Loucy (cell line): ENCODE results near the gene GNAI3.

Source experiments
- H2AFZ ChIP-seq: fragments of 200-600 bp; sonication (generic); 2 replicates; pipeline ENCODE4 v1.6.0; 2016; ENCODE audit warnings: antibody characterized with exemption, mild to moderate bottlenecking, low read length, moderate library complexity
- H3F3A ChIP-seq: fragments of 200-600 bp; 2 replicates; pipeline ENCODE4 v1.6.0; 2016; ENCODE audit warnings: antibody characterized with exemption, low read depth, mild to moderate bottlenecking
- H3K27me3 ChIP-seq: fragments of 200-600 bp; sonication (generic); 2 replicates; pipeline ENCODE4 v1.6.1; 2014; ENCODE audit warnings: low read length, mild to moderate bottlenecking; ENCODE audit not compliant: insufficient read depth, poor library complexity, severe bottlenecking
- H3K36me3 ChIP-seq: fragments of 200-600 bp; sonication (generic); 2 replicates; pipeline ENCODE4 v1.6.1; 2016; ENCODE audit warnings: low read length; ENCODE audit not compliant: insufficient read depth
- H3K4me1 ChIP-seq: fragments of 200-600 bp; sonication (generic); 2 replicates; pipeline ENCODE4 v1.5.1; 2014; ENCODE audit warnings: low read length, mild to moderate bottlenecking; ENCODE audit not compliant: insufficient read depth, poor library complexity, severe bottlenecking
- H3K4me2 ChIP-seq: fragments of 200-600 bp; sonication (generic); 2 replicates; pipeline ENCODE4 v1.6.0; 2014; ENCODE audit warnings: antibody characterized with exemption, low read length, low read depth, mild to moderate bottlenecking; ENCODE audit not compliant: poor library complexity, severe bottlenecking
- H3K4me3 ChIP-seq: fragments of 200-600 bp; sonication (generic); 2 replicates; pipeline ENCODE4 v1.5.1; 2014; ENCODE audit warnings: low read length, mild to moderate bottlenecking, mixed read lengths; ENCODE audit not compliant: poor library complexity, severe bottlenecking
- H3K79me2 ChIP-seq: fragments of 200-600 bp; sonication (generic); 2 replicates; pipeline ENCODE4 v1.6.1; 2014; ENCODE audit warnings: low read length; ENCODE audit not compliant: insufficient read depth
- H3K9ac ChIP-seq: fragments of 200-600 bp; sonication (generic); 2 replicates; pipeline ENCODE4 v1.6.0; 2014; ENCODE audit warnings: mild to moderate bottlenecking, low read depth, low read length, moderate library complexity; ENCODE audit not compliant: poor library complexity, severe bottlenecking
- H3K9me2 ChIP-seq: fragments of 200-600 bp; sonication (generic); replicated peaks from 2 replicates; pipeline ENCODE4 v1.6.1; 2016; ENCODE audit warnings: low read depth, low read length, mixed read lengths
- H3K9me3 ChIP-seq: fragments of 200-600 bp; sonication (generic); 2 replicates; pipeline ENCODE4 v1.6.1; 2014; ENCODE audit warnings: mild to moderate bottlenecking, antibody characterized with exemption, low read length, low read depth; ENCODE audit not compliant: insufficient read depth
- H4K20me1 ChIP-seq: fragments of 200-600 bp; sonication (generic); 2 replicates; pipeline ENCODE4 v1.6.0; 2014; ENCODE audit warnings: antibody characterized with exemption, low read length, mild to moderate bottlenecking; ENCODE audit not compliant: insufficient read depth, poor library complexity, severe bottlenecking
- CTCF ChIP-seq: fragments of 200-600 bp; sonication (generic); conservative IDR thresholded peaks from 2 replicates; pipeline ENCODE4 v1.5.1; 2014; ENCODE audit warnings: mild to moderate bottlenecking, antibody characterized with exemption, low read length
- EZH2phosphoT487 ChIP-seq: fragments of 200-600 bp; IDR thresholded peaks from 2 replicates; pipeline ENCODE4 v1.6.1; 2018; ENCODE audit warnings: antibody characterized with exemption, mild to moderate bottlenecking, moderate library complexity, borderline replicate concordance

The GNAI3 gene

DNA sequence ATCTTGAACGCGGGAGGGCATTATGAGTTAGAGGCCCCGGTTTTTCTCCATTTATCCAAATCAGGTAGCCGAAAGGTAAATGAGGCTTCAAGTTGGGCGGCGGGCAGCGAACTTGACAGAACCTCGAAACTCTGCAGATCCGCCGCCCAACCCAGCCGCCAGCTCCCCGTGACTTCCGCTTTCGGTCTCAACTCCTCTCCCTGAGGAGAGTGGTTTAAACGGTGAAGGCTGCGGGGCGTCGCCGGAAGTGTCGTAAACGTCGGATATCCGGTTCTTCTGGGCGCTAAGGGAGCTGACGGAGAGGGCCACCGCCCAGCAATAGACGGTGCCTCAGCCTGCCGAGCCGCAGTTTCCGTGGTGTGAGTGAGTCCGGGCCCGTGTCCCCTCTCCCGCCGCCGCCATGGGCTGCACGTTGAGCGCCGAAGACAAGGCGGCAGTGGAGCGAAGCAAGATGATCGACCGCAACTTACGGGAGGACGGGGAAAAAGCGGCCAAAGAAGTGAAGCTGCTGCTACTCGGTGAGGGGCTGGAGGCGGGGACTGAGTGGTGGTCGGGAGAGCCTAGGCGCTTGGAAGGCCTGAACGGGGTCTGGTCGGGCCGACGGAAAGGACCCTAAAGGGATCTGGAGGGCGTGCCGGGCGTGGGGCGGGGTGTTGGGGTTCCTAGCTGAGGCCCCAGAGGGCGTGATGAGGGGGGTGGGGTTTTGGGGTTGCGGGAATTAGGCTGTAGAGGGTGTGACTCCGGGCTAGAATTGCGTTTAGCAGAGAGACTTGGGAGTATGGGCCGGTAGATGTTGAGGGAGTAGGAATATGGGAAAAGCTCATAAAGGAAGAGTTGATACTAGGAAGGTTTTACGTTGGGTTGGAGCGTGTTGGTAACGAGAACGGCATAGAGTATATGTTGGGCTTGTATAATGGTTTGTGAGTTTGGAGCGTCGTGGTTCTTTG is at the start of gene GNAI3:
TSS of gene GNAI3 (plus strand) at position 295 of the 947 bp plus-strand sequence. CDS start at position 401, 106 bp downstream.
- H3K36me3 ChIP-seq: no peaks in the 10 kb centered on the region
- no peaks in the 10 kb centered on the region for H3K9me2 ChIP-seq
- H3K27me3 ChIP-seq: no peaks in the 10 kb centered on the region
- H3K9me3 ChIP-seq: no peaks in the 10 kb centered on the region
- peak within 1 kb of the TSS; percentile 94 for H3K4me3 ChIP-seq
- peak within 1 kb of the TSS; percentile 90 for H3K9ac ChIP-seq
- peak within 1 kb of the TSS; percentile 92 for H3K4me2 ChIP-seq
- H4K20me1 ChIP-seq: peaks cover 42% of the 10 kb centered on the region
- TF ChIP-seq CTCF (0 out of 2 replicates have a peak, but pooled peaks have one; percentile 8), EZH2phosphoT487 (no peak)
- H2AFZ ChIP-seq: peak within 1 kb of the TSS; percentile 88
- H3K4me1 ChIP-seq: peaks cover 48% of the 10 kb centered on the region
- H3F3A ChIP-seq: no peaks in the 10 kb centered on the region
- peaks cover 68% of the 10 kb centered on the region for H3K79me2 ChIP-seq

GRCh38 chr1:109499081-109499480 is 49.3 kb upstream of the GNAI3 start:
- H2AFZ ChIP-seq: no peak overlapping the region
- peaks cover 34% of the 10 kb centered on the region for H3K79me2 ChIP-seq
- H3K4me1 ChIP-seq: peaks cover 46% of the 10 kb centered on the region
- H3K36me3 ChIP-seq: peaks cover 6% of the 10 kb centered on the region; the same call in 1 of the 2 replicates
- H3F3A ChIP-seq: no peaks in the 10 kb centered on the region
- H3K9me3 ChIP-seq: no peaks in the 10 kb centered on the region
- H3K27me3 ChIP-seq: no peaks in the 10 kb centered on the region
- no peak for TF ChIP-seq CTCF
- no peak overlapping the region for H3K4me2 ChIP-seq
- H3K9me2 ChIP-seq: no peaks in the 10 kb centered on the region
- no peak overlapping the region for H3K4me3 ChIP-seq
- no peak overlapping the region for H3K9ac ChIP-seq
- H4K20me1 ChIP-seq: peaks cover 7% of the 10 kb centered on the region

DNA sequence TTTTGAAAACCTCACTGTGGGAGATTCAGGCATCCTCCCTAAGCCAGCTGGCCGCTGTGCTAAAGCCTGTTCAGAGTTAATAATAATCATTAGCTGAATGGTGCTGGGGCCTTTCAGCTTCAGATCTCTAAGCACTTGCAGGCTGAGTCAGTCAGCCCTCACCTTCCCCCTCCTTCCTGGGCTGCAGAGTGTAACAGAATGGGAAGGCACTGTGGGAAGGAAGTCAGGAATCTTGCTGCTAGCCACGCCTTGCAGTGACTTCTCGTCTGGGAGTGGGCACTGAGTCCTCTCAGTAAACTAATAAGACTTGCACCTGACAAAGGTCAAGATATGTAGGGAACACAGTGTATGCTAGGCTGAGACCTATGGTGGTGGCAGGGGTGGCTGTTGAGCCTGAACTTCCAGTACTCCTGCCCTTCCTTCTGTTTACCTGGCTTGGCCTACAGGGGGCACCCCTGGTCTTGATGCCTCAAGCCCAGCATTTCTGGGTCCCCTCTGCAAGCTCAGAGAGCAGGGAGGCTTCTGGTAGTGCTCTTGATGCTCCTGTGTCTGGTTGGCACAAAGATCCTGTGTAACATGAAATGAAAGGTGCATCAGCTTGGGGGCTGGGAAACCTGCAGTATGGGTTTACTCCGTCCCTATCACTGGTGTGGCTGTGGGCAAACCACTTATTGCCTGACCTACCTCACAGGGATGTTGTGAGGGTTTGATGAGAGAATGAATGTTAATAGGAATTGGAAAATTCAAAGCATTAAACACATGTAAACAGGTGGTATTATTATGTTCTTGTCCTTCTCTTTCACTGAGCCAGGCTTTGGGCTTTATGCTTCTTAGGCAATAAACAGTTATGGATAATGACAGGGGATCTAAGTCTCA is 48.5 kb upstream of the GNAI3 start:
- H3K9ac ChIP-seq: no peak overlapping the region
- peaks cover 6% of the 10 kb centered on the region; the same call in 1 of the 2 replicates for H3K36me3 ChIP-seq
- no peaks in the 10 kb centered on the region for H3K9me3 ChIP-seq
- H3K4me3 ChIP-seq: no peak overlapping the region
- H2AFZ ChIP-seq: no peak overlapping the region
- TF ChIP-seq CTCF (peak; percentile 71), EZH2phosphoT487 (no peak)
- H3K27me3 ChIP-seq: no peaks in the 10 kb centered on the region
- no peak overlapping the region for H3K4me2 ChIP-seq
- peaks cover 2% of the 10 kb centered on the region for H4K20me1 ChIP-seq
- no peaks in the 10 kb centered on the region for H3K9me2 ChIP-seq
- peaks cover 27% of the 10 kb centered on the region for H3K79me2 ChIP-seq
- no peaks in the 10 kb centered on the region for H3F3A ChIP-seq
- peaks cover 43% of the 10 kb centered on the region for H3K4me1 ChIP-seq
